ENCODE results near the gene FBXO8.

FBXO8 gene

GRCh38 chr4:174241162-174241561 lies 42.3 kb downstream of the FBXO8 start:
- no peak for DNase-seq

- DNase-seq = no peak
Measured at GRCh38 chr4:174236359-174236758, 47.1 kb downstream of the FBXO8 start.

GRCh38 chr4:174230680-174231079 lies 52.8 kb downstream of the FBXO8 start:
- no peak for DNase-seq

- no peak for DNase-seq
Measured at GRCh38 chr4:174230148-174230547, 53.3 kb downstream of the FBXO8 start.

- DNase-seq = no peak
Measured at GRCh38 chr4:174228988-174229387, 54.5 kb downstream of the FBXO8 start.

- no peak for DNase-seq
Measured at GRCh38 chr4:174225349-174226049, 58.0 kb downstream of the FBXO8 start.

- no peak for DNase-seq
Measured at GRCh38 chr4:174224550-174224949, 58.9 kb downstream of the FBXO8 start.

GRCh38 chr4:174222266-174222872 lies 61.1 kb downstream of the FBXO8 start:
- no peak for DNase-seq

- no peak for DNase-seq
Measured at GRCh38 chr4:174218127-174218790, 65.2 kb downstream of the FBXO8 start.

GRCh38 chr4:174217273-174218126 lies 66.0 kb downstream of the FBXO8 start:
- DNase-seq = no peak

- DNase-seq = no peak
Measured at GRCh38 chr4:174216799-174217272, 66.6 kb downstream of the FBXO8 start.

GRCh38 chr4:174215961-174216680 lies 67.3 kb downstream of the FBXO8 start:
- DNase-seq = no peak

- DNase-seq = no peak
Measured at GRCh38 chr4:174215057-174215456, 68.4 kb downstream of the FBXO8 start.

- no peak for DNase-seq
Measured at GRCh38 chr4:174214101-174214878, 69.2 kb downstream of the FBXO8 start.

GRCh38 chr4:174213731-174214100 lies 69.8 kb downstream of the FBXO8 start:
- no peak for DNase-seq

- no peak for DNase-seq
Measured at GRCh38 chr4:174212061-174212460, 71.4 kb downstream of the FBXO8 start.

GRCh38 chr4:174211622-174212044 lies 71.8 kb downstream of the FBXO8 start:
- no peak for DNase-seq

GRCh38 chr4:174210952-174211490 lies 72.4 kb downstream of the FBXO8 start:
- no peak for DNase-seq

GRCh38 chr4:174210354-174210753 lies 73.1 kb downstream of the FBXO8 start:
- DNase-seq = no peak

- DNase-seq = no peak
Measured at GRCh38 chr4:174209341-174209740, 74.1 kb downstream of the FBXO8 start.

- DNase-seq = no peak
Measured at GRCh38 chr4:174207367-174207766, 76.1 kb downstream of the FBXO8 start.
